Dedifferentiated amniotic fluid mesenchymal stem cell (primary cell): ENCODE data around the gene MAP3K21.

Source experiments
- DNase-seq: peaks from one replicate; pipeline ENCODE4 v3.0.0-alpha.2; 2016; ENCODE audit errors: extremely low spot score

The MAP3K21 gene

GRCh38 chr1:233326319-233326718, 1.2 kb upstream of the MAP3K21 start:
- no peak for DNase-seq

GRCh38 chr1:233326811-233327650, 493 bp upstream of the MAP3K21 start:
- DNase-seq: no peak

- DNase-seq: no peak
Observed at GRCh38 chr1:233328142-233328921, 808 bp downstream of the MAP3K21 start.

- DNase-seq: no peak
Observed at GRCh38 chr1:233331676-233332519, 4.4 kb downstream of the MAP3K21 start.

GRCh38 chr1:233333086-233333485, 5.6 kb downstream of the MAP3K21 start:
- no peak for DNase-seq

- no peak for DNase-seq
Observed at GRCh38 chr1:233334092-233334491, 6.6 kb downstream of the MAP3K21 start.

- no peak for DNase-seq
Observed at GRCh38 chr1:233336554-233337456, 9.3 kb downstream of the MAP3K21 start.

- no peak for DNase-seq
Observed at GRCh38 chr1:233337505-233337904, 10.0 kb downstream of the MAP3K21 start.

GRCh38 chr1:233338102-233338501, 10.6 kb downstream of the MAP3K21 start:
- no peak for DNase-seq

- no peak for DNase-seq
Observed at GRCh38 chr1:233340031-233340555, 12.6 kb downstream of the MAP3K21 start.

- no peak for DNase-seq
Observed at GRCh38 chr1:233340966-233341516, 13.5 kb downstream of the MAP3K21 start.

- no peak for DNase-seq
Observed at GRCh38 chr1:233342086-233342485, 14.6 kb downstream of the MAP3K21 start.

- no peak for DNase-seq
Observed at GRCh38 chr1:233343262-233343661, 15.7 kb downstream of the MAP3K21 start.

- DNase-seq: no peak
Observed at GRCh38 chr1:233347338-233347737, 19.8 kb downstream of the MAP3K21 start.

GRCh38 chr1:233349137-233349536, 21.6 kb downstream of the MAP3K21 start:
- no peak for DNase-seq

- DNase-seq: no peak
Observed at GRCh38 chr1:233354983-233355382, 27.5 kb downstream of the MAP3K21 start.

GRCh38 chr1:233355841-233356704, 28.5 kb downstream of the MAP3K21 start:
- no peak for DNase-seq

GRCh38 chr1:233356705-233356987, 29.1 kb downstream of the MAP3K21 start:
- DNase-seq: no peak

- DNase-seq: no peak
Observed at GRCh38 chr1:233357595-233358397, 30.3 kb downstream of the MAP3K21 start.
